NCI-H1436 treated with DMSO at 0.1 percent for 48 hours (cell line): ENCODE data around the gene KLHDC9.
"Not testable (repeated sequence)": the region's sequence is repeated elsewhere in the genome, so short reads cannot be mapped to it uniquely, and the experiment has no call there.

Experiments
- DNase-seq: peaks from one replicate; lab custom pipeline; 2025; lab: John Stamatoyannopoulos, UW

The KLHDC9 gene

GRCh38 chr1:161098210-161099068 is at the start of gene KLHDC9:
KLHDC9 (plus strand) TSS chr1:161098361; CDS start chr1:161098536, 175 bp downstream.
- no peak for DNase-seq

DNA sequence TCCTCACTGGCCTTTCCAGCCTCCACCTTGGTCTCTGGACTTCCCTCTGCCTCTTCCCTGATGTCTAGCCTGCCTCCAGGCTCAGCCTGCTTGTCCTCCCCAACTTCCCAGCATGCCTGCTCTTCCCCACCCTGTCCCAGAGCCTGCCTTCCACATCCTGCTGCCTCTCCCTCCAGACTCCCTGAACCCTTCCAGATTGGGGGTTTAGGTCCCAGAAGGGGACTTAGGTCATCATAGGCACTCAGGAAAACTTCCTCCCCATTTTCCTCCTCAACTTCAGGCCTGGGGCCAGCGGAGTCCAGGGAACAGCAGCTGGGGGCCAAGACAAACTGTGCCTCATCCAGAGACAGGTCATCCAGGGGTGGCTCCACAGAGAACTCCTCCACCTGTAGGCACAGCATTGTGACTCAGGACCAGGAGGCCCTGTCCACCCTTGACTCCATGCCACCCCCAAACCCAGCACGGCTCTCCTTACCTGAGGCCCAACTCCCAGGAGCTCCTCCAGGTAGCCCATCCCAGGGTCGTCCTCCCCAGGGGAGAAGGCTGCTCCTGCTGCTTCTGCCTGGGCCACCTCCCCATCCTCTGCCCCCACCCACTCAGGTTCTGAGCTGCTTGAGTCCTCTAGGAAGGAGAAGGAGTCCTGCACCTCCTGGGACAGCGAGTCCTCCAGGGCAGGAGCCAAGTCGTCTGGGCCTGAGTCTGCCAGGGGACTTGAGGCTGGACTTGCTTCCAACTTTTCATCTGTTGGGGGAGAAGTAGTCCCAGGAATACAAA is 49.0 kb upstream of the KLHDC9 start:
- DNase-seq: no peak

- no peak for DNase-seq
Observed at GRCh38 chr1:161051219-161051618, 46.9 kb upstream of the KLHDC9 start.

GRCh38 chr1:161052899-161053298 is 45.3 kb upstream of the KLHDC9 start:
- DNase-seq: no peak

DNA sequence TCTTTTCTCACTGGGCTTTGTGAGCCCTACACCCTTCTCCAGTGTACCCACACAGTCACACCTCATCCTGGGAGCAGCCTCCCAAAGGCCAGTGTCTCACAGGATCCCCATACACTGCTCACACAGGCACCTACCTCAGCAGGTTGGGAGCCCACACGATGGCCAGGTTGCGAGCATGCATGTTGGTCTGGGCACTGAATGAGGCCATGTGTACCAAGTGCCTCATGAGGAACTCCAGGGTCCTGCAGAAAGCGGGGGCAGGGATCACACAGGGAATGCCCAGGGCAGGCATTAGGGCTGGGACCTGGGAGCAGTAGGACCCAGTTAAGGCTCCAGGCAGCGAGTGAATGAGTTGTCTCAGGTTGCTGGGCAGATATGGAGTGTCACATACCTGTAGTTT is 43.9 kb upstream of the KLHDC9 start:
- DNase-seq: no peak

DNA sequence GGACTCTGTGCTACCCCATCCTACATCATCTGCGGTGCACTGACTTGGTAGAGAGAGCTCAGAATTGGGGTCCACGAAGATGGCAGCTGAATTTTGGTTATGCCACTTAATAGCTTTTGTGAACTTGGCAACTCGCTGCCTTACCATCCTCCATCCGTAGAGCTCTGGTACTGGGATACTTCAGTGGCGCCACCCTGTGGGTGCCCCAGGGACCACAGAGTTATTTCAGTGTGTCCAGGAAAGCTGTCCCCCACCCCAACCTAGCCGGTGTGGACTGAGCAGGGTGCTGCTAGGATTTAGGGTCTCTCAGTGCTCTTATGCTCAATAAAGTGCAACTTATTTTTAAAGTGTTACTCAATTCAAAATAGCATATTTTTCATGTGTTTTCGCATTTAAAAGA is 43.4 kb upstream of the KLHDC9 start:
- DNase-seq: no peak

DNA sequence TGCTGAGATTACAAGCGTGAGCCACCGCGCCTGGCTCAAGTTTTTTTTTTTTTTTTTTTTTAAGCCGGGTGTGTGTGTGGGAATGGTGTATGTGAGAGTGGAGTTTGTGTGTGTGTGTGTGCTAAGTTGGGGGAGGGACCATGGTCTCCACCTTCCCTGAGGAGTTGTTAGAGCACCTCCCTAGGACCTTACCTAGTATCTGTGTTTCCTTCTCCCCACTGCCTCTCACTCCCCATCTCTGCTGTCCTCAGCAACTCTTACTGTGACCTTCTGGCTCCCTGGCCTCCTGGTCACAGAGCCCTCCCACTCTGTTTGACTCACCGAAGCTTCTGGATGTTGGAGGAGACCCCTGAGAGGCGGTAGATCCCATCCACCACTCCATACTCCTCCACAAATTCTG is 38.9 kb upstream of the KLHDC9 start:
- DNase-seq: no peak

DNA sequence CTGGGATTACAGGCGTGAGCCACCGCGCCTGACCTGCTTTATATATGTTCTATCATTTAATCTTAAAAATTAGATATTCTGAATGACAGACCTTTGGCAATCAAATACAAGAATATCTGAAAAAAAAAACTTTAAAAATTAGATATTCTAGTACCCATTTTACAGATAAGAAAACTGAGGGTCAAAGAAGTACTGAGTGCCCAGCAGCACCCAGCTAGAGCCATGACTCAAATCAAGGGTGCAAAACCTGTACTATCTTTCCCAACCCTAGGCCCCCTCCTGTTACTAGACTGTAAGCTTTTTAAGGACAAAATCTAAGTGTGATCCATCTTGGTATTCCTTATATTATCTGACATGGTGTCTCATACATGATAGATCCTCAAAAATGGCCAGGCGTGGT is 36.7 kb upstream of the KLHDC9 start:
- DNase-seq: no peak

GRCh38 chr1:161063936-161064335 is 34.2 kb upstream of the KLHDC9 start:
- DNase-seq: not testable (repeated sequence)

GRCh38 chr1:161065681-161066080 is 32.5 kb upstream of the KLHDC9 start:
- not testable (repeated sequence) for DNase-seq

- DNase-seq: no peak
Observed at GRCh38 chr1:161066694-161067093, 31.5 kb upstream of the KLHDC9 start.

- DNase-seq: no peak
Observed at GRCh38 chr1:161068306-161069234, 29.6 kb upstream of the KLHDC9 start.

DNA sequence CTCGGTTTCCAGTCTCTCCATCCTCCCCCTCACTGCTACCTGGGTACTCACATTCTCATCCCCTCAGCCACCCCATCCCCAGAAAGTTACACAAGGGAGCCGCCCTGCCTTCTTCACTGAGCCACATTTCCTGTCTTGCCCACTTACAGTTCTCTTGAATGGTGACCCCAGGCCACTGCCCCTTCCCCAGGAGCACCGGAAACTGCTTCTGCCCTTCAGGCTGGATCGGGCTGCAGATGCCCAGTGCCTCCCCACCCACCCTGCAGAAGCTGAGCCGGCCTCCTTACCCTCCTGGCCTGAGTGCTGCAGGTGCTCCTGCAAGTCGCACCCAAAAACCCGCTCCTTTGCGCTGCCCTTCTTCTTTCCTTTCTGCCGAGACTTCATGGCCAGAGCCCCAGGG is 28.9 kb upstream of the KLHDC9 start:
- no peak for DNase-seq

DNA sequence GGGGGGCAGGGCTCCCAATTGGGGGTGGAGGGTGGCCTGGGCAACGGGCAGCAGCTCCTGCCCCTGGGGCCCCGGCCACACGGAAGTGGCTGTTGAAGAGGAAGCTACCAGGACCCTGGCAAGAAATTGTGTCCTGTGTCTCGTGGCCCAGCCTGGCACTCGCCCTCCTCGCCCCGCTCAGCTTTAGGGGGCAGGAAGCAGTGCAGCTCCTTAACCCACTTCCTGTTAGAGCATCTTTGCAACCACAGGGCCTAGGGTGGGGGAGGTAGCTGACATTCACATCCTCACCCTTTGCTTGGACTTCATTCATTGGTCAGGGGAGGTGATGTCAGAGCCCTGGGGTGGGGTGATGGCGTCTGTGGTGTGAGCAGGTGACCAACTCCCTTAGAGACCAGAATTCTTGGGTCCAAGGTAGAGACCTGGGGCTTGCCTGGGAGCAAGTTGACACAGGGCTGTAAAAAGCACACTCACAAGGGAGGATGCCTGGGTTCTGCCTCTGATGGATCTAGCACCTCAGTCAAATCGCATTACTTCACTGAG is 28.4 kb upstream of the KLHDC9 start, which contains the start of gene ARHGAP30:
ARHGAP30 (minus strand) TSS at position 161 of the 540 bp plus-strand sequence. CDS start 267 bp downstream, outside the sequence.
- no peak for DNase-seq

GRCh38 chr1:161070761-161071160 is 27.4 kb upstream of the KLHDC9 start:
- no peak for DNase-seq

DNA sequence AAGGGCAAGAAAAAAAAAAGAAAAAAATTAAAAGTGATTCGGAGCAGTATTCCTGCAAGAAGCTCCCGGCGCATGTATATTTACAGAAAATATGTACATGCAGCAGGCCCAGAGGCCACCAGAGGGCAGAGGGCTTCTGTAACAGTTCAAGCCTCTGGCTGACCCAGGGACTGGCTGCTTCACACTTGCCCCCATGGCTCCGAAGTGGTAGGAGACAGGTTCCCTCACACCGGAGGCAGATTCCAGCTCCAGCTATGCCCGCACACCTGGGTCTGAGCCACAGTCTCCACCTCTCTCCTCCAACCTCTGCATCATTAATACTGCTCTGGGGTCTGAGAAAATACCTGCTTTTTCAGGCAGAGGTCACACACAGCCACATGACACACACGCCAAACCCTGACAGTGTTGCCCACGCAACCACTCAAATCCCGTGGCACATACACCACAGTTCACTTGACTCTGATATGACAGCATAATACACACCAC is 26.2 kb upstream of the KLHDC9 start:
- DNase-seq: no peak

DNA sequence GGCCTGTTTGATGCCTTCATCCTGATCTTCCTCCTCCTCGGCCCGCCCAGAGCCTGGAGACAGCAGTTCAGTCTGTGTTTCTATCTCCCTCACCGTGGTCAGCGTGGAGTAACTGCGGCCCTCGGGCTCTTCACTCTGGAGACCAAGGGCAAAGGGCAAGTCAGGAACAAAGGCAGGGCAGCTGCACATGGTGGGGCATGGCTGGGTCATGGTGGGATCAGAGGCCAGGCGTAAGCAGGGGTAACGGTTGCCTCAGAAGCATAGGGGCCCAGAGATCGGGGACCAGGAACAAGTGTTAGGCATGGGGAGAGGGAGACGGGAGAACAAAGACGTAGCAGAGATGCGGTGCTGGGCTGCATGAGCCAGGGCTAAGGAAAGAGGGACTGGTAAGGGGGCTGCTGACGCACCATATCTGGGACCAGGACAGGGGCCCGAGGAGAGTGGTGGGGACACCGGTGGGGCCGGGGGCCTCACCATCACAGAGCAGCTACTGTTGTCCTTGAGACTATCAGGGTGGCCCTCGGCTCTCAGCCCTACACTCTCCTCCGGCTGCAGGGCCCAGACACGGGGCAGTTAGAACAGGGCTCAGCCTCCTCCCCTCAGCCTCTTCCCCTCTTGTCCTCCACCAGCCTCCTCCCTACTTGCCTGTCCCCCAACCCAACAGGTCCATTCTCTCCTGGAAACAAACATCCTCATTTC is 25.3 kb upstream of the KLHDC9 start:
- no peak for DNase-seq

DNA sequence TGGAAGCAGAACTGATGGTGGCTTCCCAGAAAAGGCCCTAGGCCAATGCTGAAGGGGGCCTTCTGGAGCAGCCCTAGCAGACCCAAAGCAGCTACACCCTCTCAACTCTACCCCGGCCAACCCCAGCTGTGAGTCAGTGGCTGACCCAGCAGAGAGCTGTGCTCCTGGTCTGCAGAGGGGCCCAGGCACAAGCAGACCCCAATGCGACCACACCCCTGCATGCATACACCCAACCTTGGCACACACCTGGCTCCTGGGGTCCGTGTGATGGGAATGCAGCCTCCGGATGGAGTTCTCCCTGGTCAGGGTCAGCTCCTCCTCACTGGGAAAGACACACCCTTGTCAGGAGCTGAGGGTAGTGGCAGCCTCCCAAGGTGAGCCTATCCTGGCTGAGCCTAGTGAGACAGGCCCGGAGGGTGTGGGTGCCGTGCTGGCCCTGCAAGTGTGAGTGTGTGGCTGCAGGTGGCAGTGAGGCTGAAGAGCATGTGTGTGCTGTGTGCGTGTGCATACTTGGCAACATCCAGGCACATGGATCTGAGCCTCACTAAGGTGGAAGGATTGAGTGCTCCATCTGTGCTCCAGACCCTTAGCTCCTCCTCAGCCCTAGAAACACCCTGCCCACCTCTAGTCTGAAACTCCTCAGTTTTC is 24.6 kb upstream of the KLHDC9 start:
- DNase-seq: no peak

- DNase-seq: no peak
Observed at GRCh38 chr1:161074676-161075368, 23.3 kb upstream of the KLHDC9 start.

- no peak for DNase-seq
Observed at GRCh38 chr1:161076410-161076809, 21.8 kb upstream of the KLHDC9 start.
